Ovary (tissue), 3 donors: ENCODE results near the gene AKAP5.

ENCODE experiments used
- POLR2A ChIP-seq: fragments of 450-650 bp; IDR thresholded peaks from one replicate; pipeline ENCODE4 v1.6.1; 2017; ENCODE audit warnings: antibody characterized with exemption, mild to moderate bottlenecking, moderate library complexity
- TF ChIP-seq, protein P1 (sequence below), 3 donors: fragments of 450-650 bp in 2 of 3; fragments of 200-600 bp in 1 of 3; IDR thresholded peaks; one replicate each; pipeline versions ENCODE4 v1.5.1 to v1.8.0; 2016 to 2022; ENCODE audit warnings: antibody characterized with exemption in 3 of 3, mild to moderate bottlenecking in 1 of 3
- donor health status: DM: no; HTN: no; CAD: no.

DNA sequence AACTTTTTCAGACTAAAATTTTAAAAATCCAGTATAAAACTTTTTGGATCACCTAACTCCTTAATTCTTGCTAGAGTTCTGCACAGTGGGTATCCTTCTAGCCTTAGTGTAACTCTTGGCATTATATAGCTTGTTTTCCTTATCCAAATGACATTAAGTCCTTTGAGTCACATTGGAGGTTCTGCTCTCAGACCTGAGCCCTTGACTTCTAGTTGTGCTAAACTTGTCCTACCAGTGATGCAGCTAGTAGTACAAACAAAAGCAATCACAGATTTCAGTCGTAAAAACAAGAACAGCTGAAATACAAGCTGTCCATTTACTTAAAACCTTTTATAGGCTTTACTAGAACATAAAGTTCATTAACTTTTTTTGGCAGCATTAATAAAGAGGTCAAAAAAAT, 49.8 kb downstream of the AKAP5 start:
- TF ChIP-seq, protein P1, sequence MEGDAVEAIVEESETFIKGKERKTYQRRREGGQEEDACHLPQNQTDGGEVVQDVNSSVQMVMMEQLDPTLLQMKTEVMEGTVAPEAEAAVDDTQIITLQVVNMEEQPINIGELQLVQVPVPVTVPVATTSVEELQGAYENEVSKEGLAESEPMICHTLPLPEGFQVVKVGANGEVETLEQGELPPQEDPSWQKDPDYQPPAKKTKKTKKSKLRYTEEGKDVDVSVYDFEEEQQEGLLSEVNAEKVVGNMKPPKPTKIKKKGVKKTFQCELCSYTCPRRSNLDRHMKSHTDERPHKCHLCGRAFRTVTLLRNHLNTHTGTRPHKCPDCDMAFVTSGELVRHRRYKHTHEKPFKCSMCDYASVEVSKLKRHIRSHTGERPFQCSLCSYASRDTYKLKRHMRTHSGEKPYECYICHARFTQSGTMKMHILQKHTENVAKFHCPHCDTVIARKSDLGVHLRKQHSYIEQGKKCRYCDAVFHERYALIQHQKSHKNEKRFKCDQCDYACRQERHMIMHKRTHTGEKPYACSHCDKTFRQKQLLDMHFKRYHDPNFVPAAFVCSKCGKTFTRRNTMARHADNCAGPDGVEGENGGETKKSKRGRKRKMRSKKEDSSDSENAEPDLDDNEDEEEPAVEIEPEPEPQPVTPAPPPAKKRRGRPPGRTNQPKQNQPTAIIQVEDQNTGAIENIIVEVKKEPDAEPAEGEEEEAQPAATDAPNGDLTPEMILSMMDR (IDR thresholded peaks at IDR 0.05), result no peak
- TF ChIP-seq POLR2A, result no peak
